GM03348 (cell line): ENCODE measurements around the gene NCLN.
A peak's percentile ranks its signal among the peaks of the same experiment; 100 is the strongest.
"Not testable (repeated sequence)": the region's sequence is repeated elsewhere in the genome, so short reads cannot be mapped to it uniquely, and the experiment has no call there.

ENCODE experiments used
- DNase-seq: peaks from one replicate; pipeline ENCODE4 v3.0.0; 2012; ENCODE audit warnings: low spot score

The NCLN gene

DNA sequence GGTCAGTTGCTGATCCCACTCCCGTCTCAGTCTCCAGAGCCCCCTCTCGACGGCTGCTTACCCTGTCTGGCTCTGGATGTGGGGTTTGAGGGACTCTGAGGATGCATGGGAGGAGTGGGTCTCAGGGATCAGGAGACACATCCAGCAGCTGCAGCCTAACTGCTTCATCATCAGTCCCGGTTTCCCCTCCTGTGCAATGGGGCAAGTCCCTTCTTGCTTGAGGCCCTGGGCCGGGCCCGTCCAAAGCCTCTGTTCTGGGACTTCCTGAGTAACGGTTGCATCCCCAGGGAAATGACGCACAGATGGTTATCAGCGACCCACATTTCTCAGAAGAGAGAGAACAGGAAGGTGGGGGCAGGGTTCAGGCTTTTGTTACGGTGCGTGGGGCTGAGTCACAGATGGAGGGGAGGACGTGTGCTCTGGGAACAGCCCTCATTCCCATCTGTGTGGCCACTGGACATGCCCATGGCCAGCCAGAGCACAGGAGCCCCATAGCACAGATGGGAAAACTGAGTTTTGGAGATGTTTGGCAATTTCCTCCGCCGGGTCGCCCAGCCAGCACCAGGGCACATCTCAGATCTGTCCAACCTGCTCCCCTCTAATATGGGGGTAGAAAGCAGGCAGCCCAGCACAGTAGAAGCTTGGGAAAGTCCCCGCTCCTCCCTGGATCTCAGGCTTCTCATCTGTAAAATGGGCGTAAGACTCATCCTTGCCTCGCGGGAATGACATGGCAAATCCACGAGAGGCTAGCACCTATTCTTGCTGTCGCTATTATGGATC, 30.6 kb upstream of the NCLN start:
- DNase-seq, result peak; percentile 95

DNA sequence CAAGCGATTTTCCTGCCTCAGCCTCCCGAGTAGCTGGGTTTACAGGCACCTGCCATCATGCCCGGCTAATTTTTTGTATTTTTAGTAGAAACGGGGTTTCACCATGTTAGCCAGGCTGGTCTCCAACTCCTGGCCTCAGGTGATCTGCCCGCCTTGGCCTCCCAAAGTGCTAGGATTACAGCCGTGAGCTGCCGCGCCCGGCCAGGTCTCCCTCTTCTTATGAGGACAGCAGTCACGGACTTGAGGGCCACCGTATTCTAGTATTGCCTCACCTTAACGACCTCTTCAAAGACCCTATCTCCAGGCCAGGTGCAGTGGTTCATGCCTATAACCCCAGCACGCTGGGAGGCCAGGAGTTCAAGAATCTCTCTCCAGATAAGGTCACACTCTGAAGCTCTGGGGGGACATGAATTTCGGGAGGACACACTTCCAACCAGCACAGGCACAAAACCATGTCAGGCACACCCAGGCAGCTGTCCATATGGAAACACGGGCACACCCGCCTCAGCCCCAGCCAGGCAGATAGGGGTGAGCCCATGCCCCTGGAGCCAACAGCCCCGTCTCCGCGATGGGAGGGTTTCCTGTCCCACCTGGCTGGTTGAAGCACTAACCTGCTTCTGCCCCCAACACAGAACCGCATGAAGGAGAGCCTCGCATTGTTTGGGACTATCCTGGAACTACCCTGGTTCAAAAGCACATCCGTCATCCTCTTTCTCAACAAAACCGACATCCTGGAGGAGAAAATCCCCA, 28.5 kb upstream of the NCLN start:
- DNase-seq, result no peak

DNA sequence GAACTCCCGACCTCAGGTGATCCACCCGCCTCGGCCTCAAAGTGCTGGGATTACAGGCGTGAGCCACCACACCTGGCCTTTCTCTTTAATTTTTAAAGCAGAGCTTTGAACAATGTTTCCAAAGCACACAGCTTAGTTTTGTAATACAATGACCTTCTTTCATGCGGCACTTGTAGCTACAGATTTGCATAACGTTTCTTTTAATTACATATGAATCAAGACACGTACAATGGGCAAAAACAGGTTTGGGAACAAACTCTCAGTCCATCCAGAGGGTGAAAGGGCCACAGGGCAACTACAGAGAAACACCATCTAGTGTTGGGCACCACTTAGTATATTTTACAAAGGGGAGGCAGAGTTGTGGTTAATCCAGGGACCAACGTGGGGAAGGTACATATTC, 26.2 kb upstream of the NCLN start:
- no peak for DNase-seq

GRCh38 chr19:3160219-3160618, 25.5 kb upstream of the NCLN start:
- no peak for DNase-seq

GRCh38 chr19:3161453-3161852, 24.3 kb upstream of the NCLN start:
- DNase-seq, result no peak

DNA sequence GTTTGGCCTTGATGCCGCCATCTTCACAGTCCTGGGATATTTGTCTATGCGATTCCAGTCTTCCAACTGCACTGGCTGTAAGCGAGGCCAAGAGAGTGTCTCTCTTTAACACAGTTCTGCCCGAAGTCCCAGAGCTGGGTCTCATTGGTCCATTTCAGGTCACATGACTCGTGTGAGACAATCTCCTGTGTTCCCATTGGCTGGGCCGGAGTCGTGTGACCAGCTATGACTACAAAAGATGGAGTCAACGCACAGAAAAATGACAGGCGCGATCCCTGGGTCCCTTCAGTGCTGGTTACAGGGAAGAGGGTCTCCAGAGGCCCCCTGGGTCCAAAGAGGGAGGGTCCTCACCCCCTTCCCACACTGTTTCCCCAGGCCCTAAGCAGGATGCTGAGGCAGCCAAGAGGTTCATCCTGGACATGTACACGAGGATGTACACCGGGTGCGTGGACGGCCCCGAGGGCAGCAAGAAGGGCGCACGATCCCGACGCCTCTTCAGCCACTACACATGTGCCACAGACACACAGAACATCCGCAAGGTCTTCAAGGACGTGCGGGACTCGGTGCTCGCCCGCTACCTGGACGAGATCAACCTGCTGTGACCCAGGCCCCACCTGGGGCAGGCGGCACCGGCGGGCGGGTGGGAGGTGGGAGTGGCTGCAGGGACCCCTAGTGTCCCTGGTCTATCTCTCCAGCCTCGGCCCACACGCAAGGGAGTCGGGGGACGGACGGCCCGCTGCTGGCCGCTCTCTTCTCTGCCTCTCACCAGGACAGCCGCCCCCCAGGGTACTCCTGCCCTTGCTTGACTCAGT, 23.1 kb upstream of the NCLN start:
- DNase-seq, result no peak

DNA sequence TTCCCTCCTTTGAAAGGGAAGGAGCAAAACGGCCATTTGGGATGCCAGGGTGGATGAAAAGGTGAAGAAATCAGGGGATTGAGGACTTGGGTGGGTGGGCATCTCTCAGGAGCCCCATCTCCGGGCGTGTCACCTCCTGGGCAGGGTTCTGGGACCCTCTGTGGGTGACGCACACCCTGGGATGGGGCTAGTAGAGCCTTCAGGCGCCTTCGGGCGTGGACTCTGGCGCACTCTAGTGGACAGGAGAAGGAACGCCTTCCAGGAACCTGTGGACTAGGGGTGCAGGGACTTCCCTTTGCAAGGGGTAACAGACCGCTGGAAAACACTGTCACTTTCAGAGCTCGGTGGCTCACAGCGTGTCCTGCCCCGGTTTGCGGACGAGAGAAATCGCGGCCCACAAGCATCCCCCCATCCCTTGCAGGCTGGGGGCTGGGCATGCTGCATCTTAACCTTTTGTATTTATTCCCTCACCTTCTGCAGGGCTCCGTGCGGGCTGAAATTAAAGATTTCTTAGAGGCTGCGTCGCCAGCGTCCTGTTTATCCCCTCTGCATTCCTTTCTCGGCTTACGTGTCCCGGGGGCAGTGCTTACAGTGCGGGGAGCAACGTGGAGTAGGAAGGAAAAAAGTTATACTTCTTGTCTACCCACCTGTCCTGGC, 22.4 kb upstream of the NCLN start:
- DNase-seq, result peak; percentile 90

DNA sequence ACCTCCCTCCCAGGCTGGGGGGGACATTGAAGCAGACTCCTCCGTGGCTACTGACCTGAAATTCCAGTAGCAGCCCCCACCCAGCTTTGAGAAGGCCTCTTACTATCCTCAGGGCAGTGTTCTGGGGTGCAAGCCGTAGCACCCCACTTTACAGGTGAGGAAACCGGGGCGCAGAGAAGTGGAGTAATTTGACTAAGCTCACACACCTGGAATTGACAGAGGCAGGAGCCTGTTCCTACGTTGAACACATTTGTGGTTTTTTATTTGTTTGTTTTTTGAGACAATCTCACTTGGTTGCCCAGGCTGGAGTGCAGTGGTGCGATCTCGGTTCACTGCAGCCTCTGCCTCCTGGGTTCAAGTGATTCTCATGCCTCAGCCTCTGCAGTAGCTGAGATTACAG, 21.8 kb upstream of the NCLN start:
- DNase-seq, result no peak

- no peak for DNase-seq
Measured at GRCh38 chr19:3167533-3168272, 18.0 kb upstream of the NCLN start.

DNA sequence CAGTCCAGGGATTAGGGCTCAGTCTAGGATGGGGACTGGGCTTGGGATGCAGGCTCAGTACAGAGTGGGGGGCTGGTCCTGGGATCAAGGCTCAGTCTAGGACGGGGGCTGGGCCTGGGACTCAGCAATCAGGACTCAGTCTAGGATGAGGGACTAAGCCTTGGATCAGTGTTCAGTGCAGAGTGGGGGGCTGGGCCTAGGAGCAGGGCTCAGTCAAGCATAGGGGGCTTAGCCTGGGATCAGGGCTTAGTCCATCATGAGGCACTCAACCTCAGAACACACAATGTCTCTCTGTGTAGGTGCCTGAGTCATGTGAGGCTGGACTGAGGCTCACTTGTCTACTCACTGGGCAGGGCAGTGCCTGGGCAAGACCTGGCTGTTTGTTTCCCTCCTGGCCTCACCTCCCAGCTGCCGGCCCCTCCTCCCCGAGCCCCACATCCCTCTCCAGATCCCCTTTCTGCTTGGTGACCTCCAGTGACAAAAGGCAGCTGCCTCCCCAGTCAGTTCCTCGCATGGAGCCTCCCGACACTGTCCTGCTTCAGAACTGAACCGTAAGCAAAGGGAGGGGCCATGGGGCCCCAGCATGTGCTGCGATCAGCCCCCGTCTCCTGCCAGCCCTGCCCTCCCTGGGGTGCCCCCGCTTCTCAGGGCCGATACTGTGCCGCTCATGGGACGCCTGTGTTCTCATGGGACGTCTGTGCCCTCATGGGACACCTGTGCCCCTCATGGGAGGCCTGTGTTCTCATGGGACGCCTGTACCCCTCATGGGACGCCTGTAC, 13.6 kb upstream of the NCLN start:
- no peak for DNase-seq

DNA sequence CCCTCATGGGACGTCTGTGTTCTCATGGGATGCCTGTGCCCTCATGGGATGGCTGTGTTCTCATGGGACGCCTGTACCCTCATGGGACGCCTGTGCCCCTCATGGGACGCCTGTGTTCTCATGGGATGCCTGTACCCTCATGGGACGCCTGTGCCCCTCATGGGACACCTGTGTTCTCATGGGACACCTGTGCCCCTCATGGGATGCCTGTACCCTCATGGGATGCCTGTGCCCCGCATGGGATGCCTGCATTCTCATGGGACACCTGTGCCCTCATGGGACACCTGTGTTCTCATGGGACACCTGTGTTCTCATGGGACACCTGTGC, 13.1 kb upstream of the NCLN start:
- not testable (repeated sequence) for DNase-seq

GRCh38 chr19:3175781-3176714, 9.7 kb upstream of the NCLN start:
- DNase-seq, result no peak

DNA sequence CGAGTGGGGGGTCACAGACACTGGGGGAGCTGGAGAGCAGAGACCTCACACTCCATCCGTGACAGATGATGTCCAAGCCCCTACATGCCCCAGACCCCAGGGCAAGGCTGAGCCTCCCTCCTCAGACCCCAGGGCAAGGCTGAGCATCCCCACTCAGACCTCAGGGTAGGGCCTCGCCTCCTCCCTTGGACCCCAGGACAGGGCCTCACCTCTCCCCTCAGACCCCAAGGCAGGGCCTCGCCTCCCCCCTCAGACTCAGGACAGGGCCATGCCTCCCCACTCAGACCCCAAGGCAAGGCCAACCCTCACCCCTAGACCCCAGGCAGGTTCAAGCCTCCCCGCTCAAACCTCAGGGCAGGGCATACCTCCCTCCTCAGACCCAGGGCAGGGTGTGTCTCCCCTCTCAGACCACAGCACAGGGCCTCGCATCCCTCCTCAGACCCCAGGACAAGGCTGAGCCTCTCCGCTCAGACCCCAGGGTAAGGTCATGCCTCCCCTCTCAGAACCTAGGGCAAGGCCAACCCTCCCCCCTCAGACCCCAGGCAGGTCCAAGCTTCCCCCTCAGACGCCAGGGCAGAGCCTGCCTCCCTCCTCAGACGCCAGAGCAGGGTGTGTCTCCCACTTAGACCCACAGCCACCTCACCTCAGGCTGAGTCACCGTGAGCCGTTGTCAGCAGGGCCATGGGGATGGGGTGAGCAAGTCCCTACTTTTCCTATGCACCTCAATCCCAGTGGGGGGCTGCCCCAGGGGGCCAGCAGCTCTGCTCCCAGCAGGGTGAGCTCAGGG, 8.8 kb upstream of the NCLN start:
- peak; percentile 79 for DNase-seq

DNA sequence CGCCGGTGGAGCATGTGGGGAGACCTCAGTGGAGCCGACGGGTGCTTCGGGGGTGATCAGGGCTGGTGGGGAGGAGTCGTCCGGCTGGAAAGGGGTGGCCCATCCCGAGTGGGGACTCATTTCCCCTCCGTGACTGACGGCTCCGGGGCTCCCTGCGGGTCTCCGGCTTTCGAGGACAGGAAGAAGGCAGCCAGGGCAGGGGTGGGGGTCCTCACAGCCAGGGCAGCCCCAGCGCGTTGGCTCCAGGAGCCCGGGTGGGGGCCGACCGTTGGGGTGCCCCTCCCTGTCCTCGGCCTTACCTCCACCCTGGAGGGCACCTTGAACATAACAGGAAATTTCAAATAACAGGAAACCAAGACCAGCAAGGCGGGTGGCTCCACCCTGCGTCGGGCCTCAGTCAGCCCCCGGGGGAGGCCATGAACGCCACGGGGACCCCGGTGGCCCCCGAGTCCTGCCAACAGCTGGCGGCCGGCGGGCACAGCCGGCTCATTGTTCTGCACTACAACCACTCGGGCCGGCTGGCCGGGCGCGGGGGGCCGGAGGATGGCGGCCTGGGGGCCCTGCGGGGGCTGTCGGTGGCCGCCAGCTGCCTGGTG, 7.3 kb upstream of the NCLN start, which contains the start of gene S1PR4:
S1PR4 (plus strand) TSS at position 393 of the 596 bp plus-strand sequence; CDS start at position 417, 24 bp downstream.
- DNase-seq, result no peak

- no peak for DNase-seq
Measured at GRCh38 chr19:3178973-3179738, 6.6 kb upstream of the NCLN start.

GRCh38 chr19:3179739-3180293, 5.9 kb upstream of the NCLN start:
- no peak for DNase-seq
